ENCODE measurements around the gene DOC2A. TPM values are rescaled to one million over a fixed set of nuclear protein-coding genes. Genes with fewer than 3 reads are reported as not detected.

The DOC2A gene
- total RNA-seq, 2 donors from 2014 or later: 6.2 to 9.9 TPM

GRCh38 chr16:29983420-29984136 lies 27.2 kb downstream of the DOC2A start:
- no peaks in the 10 kb centered on the region for H3K9me3 Mint-ChIP-seq
- no peaks in the 10 kb centered on the region for H3K4me1 Mint-ChIP-seq
- Histone ChIP-seq H3K4me3 (ENCODE audit: low read length) (no peak overlapping the region), H3K27me3 (ENCODE audit: control insufficient read depth, insufficient read depth, low read length, poor library complexity, severe bottlenecking) (no peaks in the 10 kb centered on the region), H3K36me3 (ENCODE audit: control insufficient read depth, insufficient read depth, low read length) (peaks cover 90% of the 10 kb centered on the region), H3K9ac (ENCODE audit: extremely low read depth, low read length, poor library complexity, severe bottlenecking) (no peak overlapping the region), H3K4me1 (ENCODE audit: control insufficient read depth, insufficient read depth, low read length) (no peaks in the 10 kb centered on the region), H3K27ac (ENCODE audit: low read depth, low read length) (no peak overlapping the region), H3K9me3 (ENCODE audit: control insufficient read depth, low read length) (no peaks in the 10 kb centered on the region)
- no peaks in the 10 kb centered on the region for H3K27me3 Mint-ChIP-seq (ENCODE audit: insufficient read depth)
- no peak overlapping the region for H3K27ac Mint-ChIP-seq
- no peak for TF ChIP-seq CTCF (conservative IDR thresholded peaks at IDR 0.05)
- H3K4me3 Mint-ChIP-seq: no peak overlapping the region
- no peak for DNase-seq
- 92 to 100% methylated on average over 11 to 12 of the region's 12 CpGs for WGBS, 2 experiments (ENCODE audit: insufficient coverage in 1 of 2, insufficient read length in 1 of 2)
- peaks cover 74% of the 10 kb centered on the region for H3K36me3 Mint-ChIP-seq (ENCODE audit: low read depth)

- Histone ChIP-seq H3K27ac (ENCODE audit: low read depth, low read length) (no peak overlapping the region), H3K4me1 (ENCODE audit: control insufficient read depth, insufficient read depth, low read length) (no peaks in the 10 kb centered on the region), H3K9ac (ENCODE audit: extremely low read depth, low read length, poor library complexity, severe bottlenecking) (no peak overlapping the region), H3K36me3 (ENCODE audit: control insufficient read depth, insufficient read depth, low read length) (peaks cover 91% of the 10 kb centered on the region), H3K27me3 (ENCODE audit: control insufficient read depth, insufficient read depth, low read length, poor library complexity, severe bottlenecking) (no peaks in the 10 kb centered on the region), H3K4me3 (ENCODE audit: low read length) (no peak overlapping the region), H3K9me3 (ENCODE audit: control insufficient read depth, low read length) (no peaks in the 10 kb centered on the region)
- Mint-ChIP-seq H3K9me3 (no peaks in the 10 kb centered on the region), H3K27ac (no peak overlapping the region), H3K4me1 (no peaks in the 10 kb centered on the region), H3K27me3 (ENCODE audit: insufficient read depth) (no peaks in the 10 kb centered on the region), H3K4me3 (no peak overlapping the region), H3K36me3 (ENCODE audit: low read depth) (peaks cover 73% of the 10 kb centered on the region)
- no peak for DNase-seq
- no peak for TF ChIP-seq CTCF (conservative IDR thresholded peaks at IDR 0.05)
- 92 to 95% methylated on average over 10 to 24 of the region's 24 CpGs for WGBS, 2 experiments (ENCODE audit: insufficient coverage in 1 of 2, insufficient read length in 1 of 2)
These were observed 28.0 kb downstream of the DOC2A start for GRCh38 chr16:29982560-29983419.

- H3K27me3 ChIP-seq (ENCODE audit: control insufficient read depth, insufficient read depth, low read length, poor library complexity, severe bottlenecking): no peaks in the 10 kb centered on the region
- WGBS, 2 experiments (ENCODE audit: insufficient coverage in 1 of 2, insufficient read length in 1 of 2): 92 to 94% methylated on average over 3 to 9 of the region's 9 CpGs
- no peaks in the 10 kb centered on the region for H3K9me3 ChIP-seq (ENCODE audit: control insufficient read depth, low read length)
- no peak overlapping the region for H3K9ac ChIP-seq (ENCODE audit: extremely low read depth, low read length, poor library complexity, severe bottlenecking)
- H3K4me1 Mint-ChIP-seq: peaks cover 21% of the 10 kb centered on the region
- H3K27me3 Mint-ChIP-seq (ENCODE audit: insufficient read depth): no peaks in the 10 kb centered on the region
- H3K4me3 Mint-ChIP-seq: no peak overlapping the region
- no peak overlapping the region for H3K27ac Mint-ChIP-seq
- H3K27ac ChIP-seq (ENCODE audit: low read depth, low read length): no peak overlapping the region
- peaks cover 9% of the 10 kb centered on the region for H3K4me1 ChIP-seq (ENCODE audit: control insufficient read depth, insufficient read depth, low read length)
- peaks cover 59% of the 10 kb centered on the region for H3K36me3 ChIP-seq (ENCODE audit: control insufficient read depth, insufficient read depth, low read length)
- no peak overlapping the region for H3K4me3 ChIP-seq (ENCODE audit: low read length)
- DNase-seq: no peak
- H3K9me3 Mint-ChIP-seq: no peaks in the 10 kb centered on the region
- H3K36me3 Mint-ChIP-seq (ENCODE audit: low read depth): peaks cover 48% of the 10 kb centered on the region
- no peak for TF ChIP-seq CTCF (conservative IDR thresholded peaks at IDR 0.05)
These were observed 32.1 kb downstream of the DOC2A start for GRCh38 chr16:29978564-29979270.

All from endodermal cell (in vitro differentiated cells).